ENCODE data around the gene ZBED5.
"Not testable (repeated sequence)": the region's sequence is repeated elsewhere in the genome, so short reads cannot be mapped to it uniquely, and the experiment has no call there.

Gene ZBED5

DNA sequence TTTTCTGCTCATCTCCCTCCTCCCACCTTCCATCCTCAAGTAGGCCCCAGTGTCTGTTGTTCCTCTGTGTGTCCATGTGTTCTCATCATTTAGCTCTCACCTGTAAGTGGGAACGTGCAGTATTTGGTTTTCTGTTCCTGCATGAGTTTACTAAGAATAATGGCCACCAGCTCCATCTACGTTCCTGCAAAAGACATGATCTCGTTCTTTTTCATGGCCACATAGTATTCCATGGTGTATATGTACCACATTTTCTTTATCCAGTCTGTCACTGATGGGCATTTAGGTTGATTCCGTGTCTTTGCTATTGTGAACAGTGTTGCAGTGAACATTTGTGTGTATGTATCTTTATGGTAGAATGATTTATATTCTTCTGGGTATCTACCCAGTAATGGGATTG, 21.0 kb downstream of the ZBED5 start:
- not testable (repeated sequence) for H3K9me3 ChIP-seq (ENCODE audit: control insufficient read depth, low read length); H3K23ac ChIP-seq (ENCODE audit: low read length in 2 of 2)
- WGBS, result 96% methylated on average over 3 of the region's 4 CpGs

DNA sequence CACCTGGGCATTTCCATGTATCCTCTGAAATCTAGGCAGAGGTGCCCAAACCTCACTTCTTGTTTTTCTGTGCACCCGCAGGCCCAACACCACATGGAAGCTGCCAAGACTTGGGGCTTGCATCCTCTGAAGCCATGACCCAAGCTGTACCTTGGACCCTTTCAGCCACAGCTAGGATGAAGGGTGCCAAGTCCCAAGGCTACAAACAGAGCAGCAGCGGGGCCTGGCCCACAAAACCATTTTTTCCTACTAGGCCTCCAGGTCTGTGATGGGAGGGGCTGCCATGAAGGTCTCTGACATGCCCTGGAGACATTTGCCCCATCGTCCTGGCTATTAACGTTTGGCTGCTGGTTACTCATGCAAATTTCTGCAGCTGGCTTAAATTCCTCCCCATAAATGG, 28.7 kb downstream of the ZBED5 start:
- Histone ChIP-seq H3K9ac (ENCODE audit: low read length) (no peak overlapping the region), H2BK5ac (ENCODE audit: low read depth, low read length, poor library complexity, severe bottlenecking) (no peak overlapping the region), H2AK5ac (ENCODE audit: low read length, severe bottlenecking) (no peak overlapping the region), H3K36me3 (ENCODE audit: control insufficient read depth in 1 of 2, insufficient read depth in 2 of 2, low read depth in 1 of 2, low read length in 2 of 2) (no peaks in the 10 kb centered on the region), H3K23ac (ENCODE audit: low read length in 2 of 2) (no peak overlapping the region), H3K4ac (ENCODE audit: low read depth in 1 of 2, low read length in 2 of 2) (no peak overlapping the region), H2BK12ac (ENCODE audit: low read length in 2 of 2) (no peak overlapping the region), H2BK15ac (ENCODE audit: low read depth, poor library complexity, severe bottlenecking) (no peak overlapping the region), H3K79me1 (replicated peaks; ENCODE audit: low read length, poor library complexity, severe bottlenecking) (no peaks in the 10 kb centered on the region), H4K91ac (ENCODE audit: low read length) (no peak overlapping the region), H3K9me3 (ENCODE audit: control insufficient read depth, low read length) (no peaks in the 10 kb centered on the region), H3K27ac (ENCODE audit: low read length, poor library complexity, severe bottlenecking) (no peak overlapping the region), H3K14ac (ENCODE audit: low read length in 2 of 2) (no peak overlapping the region), H4K8ac (ENCODE audit: low read length) (no peak overlapping the region), H3K4me2 (ENCODE audit: low read length, poor library complexity, severe bottlenecking) (no peak overlapping the region), H3K18ac (ENCODE audit: low read depth in 1 of 2, low read length in 2 of 2) (no peak overlapping the region), H3K4me3 (ENCODE audit: insufficient read depth in 1 of 2, low read depth in 1 of 2, low read length in 2 of 2) (no peak overlapping the region), H2AFZ (ENCODE audit: low read depth, low read length) (no peak overlapping the region), H3K4me1 (ENCODE audit: control insufficient read depth, insufficient read depth, low read depth, low read length) (no peaks in the 10 kb centered on the region), H2BK120ac (ENCODE audit: low read depth, low read length) (no peak overlapping the region), H3K27me3 (ENCODE audit: control insufficient read depth in 1 of 2, insufficient read depth in 1 of 2, low read length in 2 of 2) (no peaks in the 10 kb centered on the region)
- DNase-seq, result no peak
- WGBS, result 88% methylated on average over 4 of the region's 4 CpGs

More for the DNA sequence above, 21.0 kb downstream of the ZBED5 start:
- H3K79me1 ChIP-seq (replicated peaks; ENCODE audit: low read length, poor library complexity, severe bottlenecking); H2BK15ac ChIP-seq (ENCODE audit: low read depth, poor library complexity, severe bottlenecking); H4K91ac ChIP-seq (ENCODE audit: low read length); H2AK5ac ChIP-seq (ENCODE audit: low read length, severe bottlenecking); H3K27ac ChIP-seq (ENCODE audit: low read length, poor library complexity, severe bottlenecking); H3K4me2 ChIP-seq (ENCODE audit: low read length, poor library complexity, severe bottlenecking); H3K18ac ChIP-seq (ENCODE audit: low read depth in 1 of 2, low read length in 2 of 2); H3K4ac ChIP-seq (ENCODE audit: low read depth in 1 of 2, low read length in 2 of 2); H3K14ac ChIP-seq (ENCODE audit: low read length in 2 of 2); H2BK5ac ChIP-seq (ENCODE audit: low read depth, low read length, poor library complexity, severe bottlenecking); H3K4me1 ChIP-seq (ENCODE audit: control insufficient read depth, insufficient read depth, low read depth, low read length); H3K9ac ChIP-seq (ENCODE audit: low read length); H4K8ac ChIP-seq (ENCODE audit: low read length); H2BK12ac ChIP-seq (ENCODE audit: low read length in 2 of 2); H2BK120ac ChIP-seq (ENCODE audit: low read depth, low read length); H3K36me3 ChIP-seq (ENCODE audit: control insufficient read depth in 1 of 2, insufficient read depth in 2 of 2, low read depth in 1 of 2, low read length in 2 of 2); H3K27me3 ChIP-seq (ENCODE audit: control insufficient read depth in 1 of 2, insufficient read depth in 1 of 2, low read length in 2 of 2); DNase-seq; H2AFZ ChIP-seq (ENCODE audit: low read depth, low read length); H3K4me3 ChIP-seq (ENCODE audit: insufficient read depth in 1 of 2, low read depth in 1 of 2, low read length in 2 of 2): not testable (repeated sequence)

DNA sequence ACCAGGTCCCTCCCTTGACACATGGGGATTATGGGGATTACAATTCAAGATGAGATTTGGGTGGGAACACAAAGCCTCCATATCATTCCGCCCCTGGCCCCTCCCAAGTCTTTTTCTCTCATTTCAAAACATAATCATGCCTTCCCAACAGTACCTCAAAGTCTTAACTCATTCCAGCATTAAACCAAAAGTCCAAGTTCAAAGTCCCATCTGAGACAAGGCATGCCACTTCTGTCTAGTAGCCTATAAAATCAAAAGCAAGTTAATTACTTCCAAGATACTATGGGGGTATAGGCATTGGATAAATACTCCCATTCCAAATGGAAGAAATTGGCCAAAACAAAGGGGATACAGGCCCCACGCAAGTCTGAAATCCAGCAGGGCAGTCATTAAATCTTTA, 29.5 kb downstream of the ZBED5 start:
- Histone ChIP-seq H3K4me2 (ENCODE audit: low read length, poor library complexity, severe bottlenecking) (no peak overlapping the region), H3K14ac (ENCODE audit: low read length in 2 of 2) (no peak overlapping the region), H3K9ac (ENCODE audit: low read length) (no peak overlapping the region), H2AFZ (ENCODE audit: low read depth, low read length) (no peak overlapping the region), H2BK120ac (ENCODE audit: low read depth, low read length) (no peak overlapping the region), H2BK5ac (ENCODE audit: low read depth, low read length, poor library complexity, severe bottlenecking) (no peak overlapping the region), H2AK5ac (ENCODE audit: low read length, severe bottlenecking) (no peak overlapping the region), H4K91ac (ENCODE audit: low read length) (no peak overlapping the region), H3K9me3 (ENCODE audit: control insufficient read depth, low read length) (no peaks in the 10 kb centered on the region), H3K79me1 (replicated peaks; ENCODE audit: low read length, poor library complexity, severe bottlenecking) (no peaks in the 10 kb centered on the region), H2BK12ac (ENCODE audit: low read length in 2 of 2) (no peak overlapping the region), H4K8ac (ENCODE audit: low read length) (no peak overlapping the region), H2BK15ac (ENCODE audit: low read depth, poor library complexity, severe bottlenecking) (no peak overlapping the region), H3K4me1 (ENCODE audit: control insufficient read depth, insufficient read depth, low read depth, low read length) (no peaks in the 10 kb centered on the region), H3K27ac (ENCODE audit: low read length, poor library complexity, severe bottlenecking) (no peak overlapping the region), H3K4ac (ENCODE audit: low read depth in 1 of 2, low read length in 2 of 2) (no peak overlapping the region), H3K23ac (ENCODE audit: low read length in 2 of 2) (no peak overlapping the region), H3K27me3 (ENCODE audit: control insufficient read depth in 1 of 2, insufficient read depth in 1 of 2, low read length in 2 of 2) (no peaks in the 10 kb centered on the region), H3K18ac (ENCODE audit: low read depth in 1 of 2, low read length in 2 of 2) (no peak overlapping the region), H3K4me3 (ENCODE audit: insufficient read depth in 1 of 2, low read depth in 1 of 2, low read length in 2 of 2) (no peak overlapping the region), H3K36me3 (ENCODE audit: control insufficient read depth in 1 of 2, insufficient read depth in 2 of 2, low read depth in 1 of 2, low read length in 2 of 2) (no peaks in the 10 kb centered on the region)
- DNase-seq, result no peak
- WGBS, result 75% methylated on average over 2 of the region's 2 CpGs

DNA sequence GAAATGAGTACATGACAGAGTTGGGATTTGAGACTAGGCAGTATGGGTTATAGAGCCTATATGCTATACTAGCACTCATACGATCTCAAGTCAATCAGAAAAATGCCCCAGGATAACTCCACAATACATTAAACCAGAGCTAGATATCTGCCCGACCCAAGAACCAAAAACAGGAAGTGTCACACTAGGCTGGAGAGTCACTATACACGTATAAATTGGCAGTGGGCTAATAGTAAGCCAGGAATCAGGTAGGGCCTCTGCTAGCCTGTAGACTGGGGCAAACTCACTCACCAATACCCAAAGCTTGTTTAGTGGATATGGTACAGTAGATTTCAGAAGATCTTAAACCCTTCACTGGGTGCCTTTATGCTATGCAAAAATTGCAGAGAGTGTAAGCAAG, 33.0 kb downstream of the ZBED5 start:
- Histone ChIP-seq H3K9ac (ENCODE audit: low read length) (no peak overlapping the region), H3K9me3 (ENCODE audit: control insufficient read depth, low read length) (no peaks in the 10 kb centered on the region), H3K23ac (ENCODE audit: low read length in 2 of 2) (no peak overlapping the region), H3K4me3 (ENCODE audit: insufficient read depth in 1 of 2, low read depth in 1 of 2, low read length in 2 of 2) (no peak overlapping the region), H2BK5ac (ENCODE audit: low read depth, low read length, poor library complexity, severe bottlenecking) (no peak overlapping the region), H3K4ac (ENCODE audit: low read depth in 1 of 2, low read length in 2 of 2) (no peak overlapping the region), H3K27me3 (ENCODE audit: control insufficient read depth in 1 of 2, insufficient read depth in 1 of 2, low read length in 2 of 2) (no peaks in the 10 kb centered on the region), H2BK12ac (ENCODE audit: low read length in 2 of 2) (no peak overlapping the region), H3K36me3 (ENCODE audit: control insufficient read depth in 1 of 2, insufficient read depth in 2 of 2, low read depth in 1 of 2, low read length in 2 of 2) (no peaks in the 10 kb centered on the region), H2BK15ac (ENCODE audit: low read depth, poor library complexity, severe bottlenecking) (no peak overlapping the region), H4K8ac (ENCODE audit: low read length) (no peak overlapping the region), H3K4me1 (ENCODE audit: control insufficient read depth, insufficient read depth, low read depth, low read length) (no peaks in the 10 kb centered on the region), H2AFZ (ENCODE audit: low read depth, low read length) (no peak overlapping the region), H2BK120ac (ENCODE audit: low read depth, low read length) (no peak overlapping the region), H3K18ac (ENCODE audit: low read depth in 1 of 2, low read length in 2 of 2) (no peak overlapping the region), H3K14ac (ENCODE audit: low read length in 2 of 2) (no peak overlapping the region), H2AK5ac (ENCODE audit: low read length, severe bottlenecking) (no peak overlapping the region), H3K27ac (ENCODE audit: low read length, poor library complexity, severe bottlenecking) (no peak overlapping the region), H3K79me1 (replicated peaks; ENCODE audit: low read length, poor library complexity, severe bottlenecking) (no peaks in the 10 kb centered on the region), H4K91ac (ENCODE audit: low read length) (no peak overlapping the region), H3K4me2 (ENCODE audit: low read length, poor library complexity, severe bottlenecking) (no peak overlapping the region)
- no peak for DNase-seq
- WGBS, result 92% methylated on average over 3 of the region's 3 CpGs
